Measurements from ENCODE around the gene IQCH.

GRCh38 chr15:67219288-67219687 lies 35.3 kb upstream of the IQCH start:
- TF ChIP-seq, protein P1, sequence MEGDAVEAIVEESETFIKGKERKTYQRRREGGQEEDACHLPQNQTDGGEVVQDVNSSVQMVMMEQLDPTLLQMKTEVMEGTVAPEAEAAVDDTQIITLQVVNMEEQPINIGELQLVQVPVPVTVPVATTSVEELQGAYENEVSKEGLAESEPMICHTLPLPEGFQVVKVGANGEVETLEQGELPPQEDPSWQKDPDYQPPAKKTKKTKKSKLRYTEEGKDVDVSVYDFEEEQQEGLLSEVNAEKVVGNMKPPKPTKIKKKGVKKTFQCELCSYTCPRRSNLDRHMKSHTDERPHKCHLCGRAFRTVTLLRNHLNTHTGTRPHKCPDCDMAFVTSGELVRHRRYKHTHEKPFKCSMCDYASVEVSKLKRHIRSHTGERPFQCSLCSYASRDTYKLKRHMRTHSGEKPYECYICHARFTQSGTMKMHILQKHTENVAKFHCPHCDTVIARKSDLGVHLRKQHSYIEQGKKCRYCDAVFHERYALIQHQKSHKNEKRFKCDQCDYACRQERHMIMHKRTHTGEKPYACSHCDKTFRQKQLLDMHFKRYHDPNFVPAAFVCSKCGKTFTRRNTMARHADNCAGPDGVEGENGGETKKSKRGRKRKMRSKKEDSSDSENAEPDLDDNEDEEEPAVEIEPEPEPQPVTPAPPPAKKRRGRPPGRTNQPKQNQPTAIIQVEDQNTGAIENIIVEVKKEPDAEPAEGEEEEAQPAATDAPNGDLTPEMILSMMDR (optimal IDR thresholded peaks at IDR 0.05 in 1 of 3, IDR thresholded peaks at IDR 0.05 in 1 of 3, conservative IDR thresholded peaks at IDR 0.05 in 1 of 3; ENCODE audit: extremely low read depth in 1 of 3, insufficient read depth in 2 of 3, low read length in 3 of 3), result no peak
- TF ChIP-seq EZH2 (IDR thresholded peaks at IDR 0.05; ENCODE audit: low read length), result no peak
